Glomerular visceral epithelial cell (primary cell): ENCODE results near the gene BABAM2.
A peak's percentile ranks its signal among the peaks of the same experiment; 100 is the strongest.
"Not testable (repeated sequence)": the region's sequence is repeated elsewhere in the genome, so short reads cannot be mapped to it uniquely, and the experiment has no call there.

ENCODE experiments used
- DNase-seq: peaks from one replicate; pipeline ENCODE4 v3.0.0-alpha.2; 2016; ENCODE audit errors: extremely low spot score

BABAM2 gene

GRCh38 chr2:27946530-27947060 lies 56.1 kb downstream of the BABAM2 start:
- no peak for DNase-seq

DNA sequence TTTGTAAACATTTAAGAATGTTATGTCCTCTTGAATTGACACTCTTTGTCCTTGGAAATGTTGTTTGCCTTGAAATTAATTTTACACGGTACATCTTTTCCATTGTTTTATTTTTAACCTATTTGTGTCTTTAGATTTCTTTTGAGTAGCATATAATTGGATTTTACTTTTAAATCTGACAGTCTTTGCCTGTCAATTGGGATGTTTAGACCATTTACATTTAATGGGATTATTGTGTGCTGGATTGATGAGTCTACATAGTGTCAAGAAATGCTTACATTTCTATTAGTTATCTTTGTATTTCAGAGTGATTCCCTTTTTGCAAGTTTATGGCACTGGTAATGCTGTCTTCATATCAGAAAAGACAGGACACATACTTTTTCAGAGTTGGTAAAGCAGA lies 61.5 kb downstream of the BABAM2 start:
- no peak for DNase-seq

DNA sequence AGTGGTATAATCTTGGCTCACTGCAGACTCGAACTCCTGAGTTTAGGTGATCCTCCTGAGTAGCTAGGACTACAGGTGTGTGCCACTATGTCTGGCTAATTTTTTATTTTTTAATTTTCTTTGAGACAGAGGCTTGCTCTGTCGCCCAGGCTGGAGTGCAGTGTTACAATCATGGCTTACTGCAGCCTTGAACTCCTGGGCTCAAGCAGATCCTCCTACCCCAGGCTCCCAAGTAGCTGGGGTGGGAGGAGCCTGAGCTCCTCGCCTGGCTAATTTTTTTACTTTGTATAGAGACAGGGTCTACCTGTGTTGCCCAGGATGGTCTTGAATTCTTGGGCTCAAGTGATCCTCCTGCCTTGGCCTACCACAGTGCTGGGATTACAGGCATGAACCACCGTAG lies 62.5 kb downstream of the BABAM2 start:
- DNase-seq, result no peak

GRCh38 chr2:27954221-27954673 lies 63.7 kb downstream of the BABAM2 start:
- DNase-seq, result no peak

- DNase-seq, result peak; percentile 92
These were observed 64.3 kb downstream of the BABAM2 start for GRCh38 chr2:27954771-27955383.

GRCh38 chr2:27955384-27956161 lies 65.0 kb downstream of the BABAM2 start:
- DNase-seq, result no peak

DNA sequence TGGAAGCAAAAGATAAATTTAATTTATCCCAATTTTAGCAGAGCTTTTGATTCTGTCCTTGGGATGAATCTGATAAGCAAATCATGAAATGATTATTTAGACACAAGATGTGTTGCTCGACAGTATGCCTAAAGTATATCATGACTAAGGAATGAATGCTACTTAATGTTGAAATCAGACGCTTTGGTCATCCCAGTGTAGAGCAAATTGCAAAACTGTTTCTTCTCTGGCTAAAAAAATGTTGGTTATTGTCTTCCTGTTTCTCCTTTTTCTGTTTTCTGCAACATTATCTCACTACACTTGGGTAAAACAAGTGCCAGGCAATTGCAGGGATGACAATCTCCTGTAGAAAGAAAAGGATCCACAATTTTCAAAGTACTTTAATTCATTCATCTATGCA lies 66.4 kb downstream of the BABAM2 start:
- DNase-seq, result no peak

DNA sequence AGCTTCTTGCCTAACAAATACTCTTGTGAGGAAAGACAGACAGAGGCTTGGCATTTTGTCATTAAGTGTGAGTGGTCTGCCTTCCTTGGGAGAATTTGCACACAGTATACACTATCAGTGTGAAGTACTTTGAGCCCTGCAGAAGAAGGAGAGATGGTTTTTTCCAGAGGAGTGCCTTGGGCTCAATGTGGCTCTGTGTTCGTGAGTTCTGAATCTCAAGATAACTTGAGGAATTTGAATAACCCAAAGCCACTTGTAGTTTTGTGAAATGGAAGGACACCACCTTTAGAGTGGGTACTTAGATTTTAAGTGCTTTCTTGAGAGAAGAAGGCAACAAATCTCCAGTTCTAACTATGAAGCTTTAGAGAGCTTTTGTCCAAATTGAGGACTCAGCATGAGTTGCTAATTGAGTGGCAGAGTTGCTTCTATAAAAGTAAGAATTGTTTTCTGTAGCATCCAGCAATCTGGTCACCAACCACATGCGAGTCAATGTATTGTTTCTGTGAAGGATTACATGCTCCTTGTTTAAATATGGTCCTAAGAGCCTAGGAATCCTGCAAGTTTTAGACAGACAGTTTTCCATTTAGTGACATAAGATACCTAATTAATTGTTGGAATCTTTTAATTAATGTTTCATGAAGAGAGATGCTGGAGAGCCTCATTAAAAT lies 68.3 kb downstream of the BABAM2 start:
- no peak for DNase-seq

- peak; percentile 54 for DNase-seq
These were observed 69.0 kb downstream of the BABAM2 start for GRCh38 chr2:27959496-27959895.

- peak; percentile 87 for DNase-seq
These were observed 69.8 kb downstream of the BABAM2 start for GRCh38 chr2:27960237-27960912.

DNA sequence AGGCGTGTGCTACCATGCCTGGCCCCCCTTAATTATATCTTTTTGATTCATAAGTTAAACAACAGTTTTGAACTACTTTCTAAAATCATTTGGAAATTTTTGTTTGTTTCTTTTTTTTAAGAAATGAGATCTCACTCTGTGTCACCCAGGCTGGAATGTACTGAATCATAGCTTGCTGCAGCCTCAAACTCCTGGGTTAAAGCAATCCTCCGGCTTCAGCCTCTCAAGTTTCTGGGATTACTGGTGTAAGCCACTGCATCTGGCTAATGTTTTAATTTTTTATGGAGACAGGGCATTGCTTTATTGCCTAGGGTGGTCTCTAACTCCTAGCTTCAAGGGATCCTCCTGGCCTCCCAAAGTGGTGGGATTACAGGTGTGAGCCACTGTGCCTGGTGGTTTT lies 71.5 kb downstream of the BABAM2 start:
- DNase-seq, result peak; percentile 22

DNA sequence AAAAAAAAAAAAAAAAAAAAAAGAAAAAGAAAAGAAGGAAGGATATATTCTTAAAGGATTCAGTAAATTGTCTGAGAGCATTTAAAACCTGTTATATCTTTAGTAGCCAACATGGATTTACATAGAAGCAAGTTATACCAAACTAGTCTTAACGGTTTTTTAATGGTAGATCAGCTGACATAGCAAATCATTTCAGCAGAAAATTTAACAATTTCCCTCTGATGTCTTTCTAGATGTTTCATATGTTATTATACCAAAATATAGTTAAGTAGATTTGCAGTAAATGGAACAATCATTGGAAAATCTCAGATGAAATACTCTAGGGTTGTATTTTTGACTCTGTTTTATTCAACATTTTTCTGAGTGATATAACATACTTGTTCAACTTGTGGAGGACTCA lies 72.9 kb downstream of the BABAM2 start:
- DNase-seq, result no peak

DNA sequence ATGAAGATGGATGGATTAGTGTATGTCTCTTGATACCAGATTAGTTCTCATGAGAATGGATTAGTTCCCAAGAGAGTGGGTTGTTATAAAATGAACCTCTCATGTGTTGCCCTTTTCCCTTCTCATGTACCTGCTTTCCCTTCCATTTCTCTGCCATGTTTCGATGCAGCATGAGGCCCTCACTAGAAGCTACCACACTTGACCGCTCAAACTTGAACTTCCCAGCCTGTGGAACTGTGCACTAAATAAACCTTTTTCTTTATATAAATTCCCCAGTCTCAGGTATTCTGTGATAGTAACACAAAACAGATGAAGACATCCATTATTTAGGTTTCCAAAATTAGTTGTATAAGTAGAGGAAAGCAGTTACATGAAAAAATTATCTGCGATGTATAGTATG lies 73.5 kb downstream of the BABAM2 start:
- DNase-seq, result no peak

GRCh38 chr2:27965841-27966240 lies 75.3 kb downstream of the BABAM2 start:
- no peak for DNase-seq

DNA sequence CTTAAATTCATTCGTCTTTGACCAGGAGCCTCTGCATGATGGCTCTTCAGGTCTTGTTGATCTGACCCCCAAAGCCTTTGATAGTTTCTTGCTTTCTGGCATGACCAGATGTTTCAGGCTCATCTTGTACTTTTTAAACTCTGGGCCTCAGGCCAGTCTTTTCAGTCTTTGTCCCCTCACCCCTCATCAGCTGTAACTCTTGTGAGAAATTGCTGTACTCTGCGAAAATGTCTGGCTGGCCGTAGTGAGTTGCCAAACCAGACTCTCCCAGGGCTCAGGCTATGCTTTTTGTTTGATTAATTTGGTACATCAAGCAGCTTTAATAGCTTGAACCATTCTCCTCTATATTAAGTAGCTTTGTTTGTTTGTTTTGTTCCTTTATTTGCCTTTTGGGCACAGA lies 75.9 kb downstream of the BABAM2 start:
- DNase-seq, result no peak

- DNase-seq, result no peak
These were observed 76.5 kb downstream of the BABAM2 start for GRCh38 chr2:27967076-27967475.

- DNase-seq, result not testable (repeated sequence)
These were observed 77.5 kb downstream of the BABAM2 start for GRCh38 chr2:27968045-27968444.

GRCh38 chr2:27968957-27969356 lies 78.4 kb downstream of the BABAM2 start:
- not testable (repeated sequence) for DNase-seq

DNA sequence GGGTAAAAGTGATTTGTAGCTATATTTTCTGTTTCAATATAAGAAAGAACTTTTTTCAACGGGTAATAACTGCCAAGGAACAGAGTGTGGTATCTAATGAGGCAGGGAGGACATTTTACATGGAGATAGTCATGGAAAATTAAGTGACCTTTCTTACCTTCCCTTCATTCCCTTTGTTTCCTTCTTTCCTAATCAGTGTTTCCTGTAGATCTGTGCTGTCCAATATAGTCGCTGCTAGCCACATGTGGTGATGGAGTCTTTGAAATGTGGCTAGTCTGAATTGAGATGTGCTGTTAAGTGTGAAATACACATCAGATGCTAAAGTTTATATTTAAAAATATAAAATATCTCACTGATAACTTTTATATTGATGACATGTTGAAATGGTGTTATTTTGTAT lies 81.8 kb downstream of the BABAM2 start:
- no peak for DNase-seq

- no peak for DNase-seq
These were observed 83.1 kb downstream of the BABAM2 start for GRCh38 chr2:27973592-27973991.

- no peak for DNase-seq
These were observed 85.8 kb downstream of the BABAM2 start for GRCh38 chr2:27976308-27976707.

- peak; percentile 82 for DNase-seq
These were observed 87.3 kb downstream of the BABAM2 start for GRCh38 chr2:27977731-27978312.
